HEK293T (cell line): ENCODE results near the gene PCDHB14.

Source experiments
- CTCF ChIA-PET: fragments of 350-600 bp; formaldehyde crosslinking; extraction: SDS; loops from one replicate; lab custom pipeline; 2021; ENCODE audit warnings: antibody characterized with exemption, inconsistent platforms; lab: Yijun Ruan, JAX
- POLR2A ChIA-PET: fragments of 350-600 bp; formaldehyde crosslinking; extraction: SDS; loops from one replicate; lab custom pipeline; 2020; ENCODE audit warnings: antibody characterized with exemption, inconsistent platforms; lab: Yijun Ruan, JAX
- DNase-seq: peaks from one replicate; pipeline ENCODE4 v3.0.0; 2012; ENCODE audit warnings: mixed read lengths; ENCODE audit errors: extremely low spot score
- ARNT ChIP-seq: fragments of 450-650 bp; IDR thresholded peaks from 2 replicates; pipeline ENCODE4 v1.6.1; 2017; ENCODE audit warnings: mild to moderate bottlenecking
- BHLHE40 ChIP-seq: fragments of 450-650 bp; IDR thresholded peaks from 2 replicates; pipeline ENCODE4 v1.6.1; 2016; ENCODE audit warnings: mild to moderate bottlenecking, moderate library complexity, borderline replicate concordance
- CTBP1 ChIP-seq: fragments of 450-650 bp; IDR thresholded peaks from 2 replicates; pipeline ENCODE4 v1.6.1; 2016; ENCODE audit warnings: borderline replicate concordance
- ELF4 ChIP-seq: fragments of 450-650 bp; IDR thresholded peaks from 2 replicates; pipeline ENCODE4 v1.6.1; 2017; ENCODE audit warnings: antibody characterized with exemption
- FOXA1 ChIP-seq: fragments of 450-650 bp; IDR thresholded peaks from 2 replicates; pipeline ENCODE4 v1.6.1; 2016; ENCODE audit warnings: mild to moderate bottlenecking
- FOXK2 ChIP-seq: fragments of 450-650 bp; IDR thresholded peaks from 2 replicates; pipeline ENCODE4 v1.6.1; 2016; ENCODE audit warnings: mild to moderate bottlenecking
- FOXM1 ChIP-seq: fragments of 450-650 bp; IDR thresholded peaks from 2 replicates; pipeline ENCODE4 v1.6.1; 2017; ENCODE audit warnings: mild to moderate bottlenecking, borderline replicate concordance
- HDGF ChIP-seq: fragments of 450-650 bp; IDR thresholded peaks from 2 replicates; pipeline ENCODE4 v1.6.1; 2017; ENCODE audit warnings: antibody characterized with exemption, borderline replicate concordance
- L3MBTL2 ChIP-seq: fragments of 450-650 bp; conservative IDR thresholded peaks from 2 replicates; pipeline ENCODE4 v1.6.1; 2016; ENCODE audit warnings: mild to moderate bottlenecking
- LEF1 ChIP-seq: fragments of 450-650 bp; IDR thresholded peaks from 2 replicates; pipeline ENCODE4 v1.6.1; 2017; ENCODE audit warnings: mild to moderate bottlenecking, borderline replicate concordance
- NFRKB ChIP-seq: fragments of 450-650 bp; IDR thresholded peaks from 2 replicates; pipeline ENCODE4 v1.6.1; 2016; ENCODE audit warnings: mild to moderate bottlenecking, moderate library complexity
- SP1 ChIP-seq: fragments of 450-650 bp; IDR thresholded peaks from 2 replicates; pipeline ENCODE4 v1.6.1; 2017
- SUZ12 ChIP-seq: fragments of 450-650 bp; IDR thresholded peaks from 2 replicates; pipeline ENCODE4 v1.6.1; 2016; ENCODE audit warnings: mild to moderate bottlenecking
- TARDBP ChIP-seq: fragments of 450-650 bp; IDR thresholded peaks from 2 replicates; pipeline ENCODE4 v1.6.1; 2016
- ZNF384 ChIP-seq: fragments of 450-650 bp; IDR thresholded peaks from 2 replicates; pipeline ENCODE4 v1.6.1; 2016
- TF ChIP-seq, protein P1 (sequence below): fragments of 450-650 bp; IDR thresholded peaks from 2 replicates; pipeline ENCODE4 v1.6.1; 2016

Gene PCDHB14

DNA sequence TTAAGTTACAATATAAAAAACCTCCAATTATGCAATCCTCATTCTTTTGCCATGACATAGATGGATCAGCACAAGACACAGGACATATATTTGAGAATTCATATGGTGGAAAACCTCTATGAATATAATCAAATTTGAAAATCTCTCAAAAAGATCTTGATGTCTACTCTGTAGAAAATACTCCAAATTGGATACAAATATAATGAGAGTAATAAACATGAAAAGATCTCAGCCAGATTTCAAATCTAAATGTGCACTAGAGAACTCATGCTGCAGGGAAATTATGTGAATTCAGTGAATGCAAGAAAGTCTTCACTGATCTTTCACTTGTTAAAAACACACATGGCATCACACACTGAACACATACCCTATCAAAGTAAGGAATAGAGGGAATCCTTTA lies 35.8 kb downstream of the PCDHB14 start:
- CTCF ChIA-PET = no interaction called here

DNA sequence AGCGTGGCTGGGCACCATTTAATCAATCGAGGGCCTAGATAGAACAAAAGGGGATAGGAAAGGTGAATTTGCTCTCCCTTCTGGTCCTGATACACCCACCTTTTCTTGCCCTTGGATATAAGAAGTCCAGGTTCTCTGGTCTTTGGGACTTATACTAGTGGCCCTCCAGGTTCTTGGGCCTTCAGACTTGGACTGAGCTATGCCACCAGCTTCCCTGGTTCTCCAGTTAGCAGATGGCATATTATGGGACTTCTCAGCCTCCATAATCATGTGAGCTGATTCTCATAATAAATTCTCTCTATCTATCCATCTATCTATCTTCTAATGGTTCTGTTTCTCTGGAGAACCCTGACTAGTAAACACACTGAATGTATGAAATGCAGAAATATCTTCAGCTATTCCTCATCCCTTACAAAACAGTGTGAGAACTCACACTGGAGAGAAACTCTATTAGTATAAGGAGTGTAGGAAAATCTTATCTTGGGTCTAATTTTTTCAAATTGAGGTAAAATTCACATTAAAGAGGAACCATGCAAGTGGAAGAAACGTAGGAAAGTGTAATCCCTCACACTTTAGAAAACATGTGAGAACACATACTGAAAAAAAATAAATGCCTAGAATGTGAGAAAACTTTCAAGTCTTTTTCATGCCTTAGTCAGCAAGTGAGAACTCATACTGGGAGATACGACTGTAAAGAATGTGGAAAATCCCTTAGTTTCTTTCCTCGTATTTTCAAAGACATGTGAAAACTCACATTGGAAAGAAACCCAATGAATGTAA lies 37.5 kb downstream of the PCDHB14 start:
- no peak for TF ChIP-seq LEF1
- no peak for TF ChIP-seq BHLHE40
- TF ChIP-seq ARNT = no peak
- TF ChIP-seq CTBP1 = no peak
- TF ChIP-seq, protein P1, sequence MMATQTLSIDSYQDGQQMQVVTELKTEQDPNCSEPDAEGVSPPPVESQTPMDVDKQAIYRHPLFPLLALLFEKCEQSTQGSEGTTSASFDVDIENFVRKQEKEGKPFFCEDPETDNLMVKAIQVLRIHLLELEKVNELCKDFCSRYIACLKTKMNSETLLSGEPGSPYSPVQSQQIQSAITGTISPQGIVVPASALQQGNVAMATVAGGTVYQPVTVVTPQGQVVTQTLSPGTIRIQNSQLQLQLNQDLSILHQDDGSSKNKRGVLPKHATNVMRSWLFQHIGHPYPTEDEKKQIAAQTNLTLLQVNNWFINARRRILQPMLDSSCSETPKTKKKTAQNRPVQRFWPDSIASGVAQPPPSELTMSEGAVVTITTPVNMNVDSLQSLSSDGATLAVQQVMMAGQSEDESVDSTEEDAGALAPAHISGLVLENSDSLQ = no peak
- no peak for TF ChIP-seq FOXA1
- TF ChIP-seq FOXK2 = no peak
- no peak for TF ChIP-seq SP1
- no peak for TF ChIP-seq NFRKB
- no peak for TF ChIP-seq ZNF384
- TF ChIP-seq ELF4 = no peak
- no peak for TF ChIP-seq HDGF
- no peak for TF ChIP-seq L3MBTL2
- TF ChIP-seq SUZ12 = no peak
- TF ChIP-seq FOXM1 = no peak
- no peak for TF ChIP-seq TARDBP
- DNase-seq = no peak
- POLR2A ChIA-PET = no interaction called here
- CTCF ChIA-PET = no interaction called here

More for the DNA sequence above, 35.8 kb downstream of the PCDHB14 start:
- POLR2A ChIA-PET = no interaction called here
- DNase-seq = no peak
- TF ChIP-seq FOXM1 (no peak), ZNF384 (no peak)

DNA sequence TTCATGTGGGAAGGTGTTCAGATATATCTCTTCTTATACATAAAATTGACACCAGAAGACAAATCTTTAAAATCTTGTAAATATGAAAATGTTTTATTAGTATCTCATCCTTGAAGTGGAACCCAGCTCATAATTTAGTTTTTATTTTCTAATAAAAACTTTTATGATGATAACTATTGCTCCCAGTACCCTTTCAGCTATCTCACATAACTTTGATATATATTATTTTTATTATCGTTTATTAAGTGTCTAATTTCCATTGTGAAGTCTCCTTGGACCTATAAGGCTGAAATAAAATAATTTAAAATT lies 38.0 kb downstream of the PCDHB14 start:
- ChIA-PET CTCF (no interaction called here), POLR2A (no interaction called here)
- TF ChIP-seq SUZ12 (no peak), HDGF (no peak), FOXA1 (no peak), FOXM1 (no peak), CTBP1 (no peak), SP1 (no peak)
- DNase-seq = no peak

DNA sequence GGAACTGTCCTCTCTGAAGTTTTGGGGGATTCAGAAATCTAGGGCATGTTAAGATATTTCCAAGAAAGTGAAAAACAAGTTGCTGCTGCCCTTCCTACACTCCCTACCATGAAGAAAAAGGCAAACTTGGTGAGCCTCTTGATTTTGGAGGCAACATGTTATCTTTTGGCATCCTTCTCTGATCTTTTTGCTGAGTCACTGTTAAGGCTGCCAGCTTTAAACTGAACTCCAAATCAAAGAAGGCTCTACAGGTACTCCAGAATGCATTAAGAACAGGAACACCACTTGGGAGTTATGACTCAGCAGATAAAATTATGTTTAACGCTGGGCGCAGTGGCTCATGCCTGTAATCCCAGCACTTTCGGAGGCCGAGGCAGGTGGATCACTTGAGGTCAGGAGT lies 46.1 kb downstream of the PCDHB14 start:
- TF ChIP-seq FOXK2 (no peak), FOXA1 (no peak), SP1 (no peak)
- no peak for DNase-seq
- ChIA-PET POLR2A (no interaction called here), CTCF (no interaction called here)

DNA sequence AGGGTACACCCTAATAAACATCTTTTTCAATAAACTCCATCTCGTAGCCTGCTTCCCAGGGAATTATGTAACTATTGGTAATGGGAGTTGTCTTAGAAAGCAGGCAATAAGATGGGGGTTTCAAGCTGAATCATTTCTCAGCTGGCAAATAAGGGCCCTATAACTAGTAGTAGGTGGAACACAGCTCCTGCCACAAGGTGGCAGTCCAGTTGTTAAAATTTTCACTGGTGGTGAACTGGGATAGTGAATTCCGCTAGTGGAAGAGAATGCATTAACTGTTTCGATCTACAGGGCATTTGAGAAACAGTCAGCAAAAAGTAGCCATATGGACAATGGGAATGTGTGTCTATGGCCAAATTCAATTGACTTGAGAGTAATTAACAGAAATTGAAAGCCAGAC lies 49.8 kb downstream of the PCDHB14 start:
- no peak for DNase-seq
- TF ChIP-seq SUZ12 (no peak), BHLHE40 (no peak), L3MBTL2 (no peak), ELF4 (no peak), NFRKB (no peak), FOXA1 (no peak), ARNT (no peak)
- POLR2A ChIA-PET = no interaction called here

More for the DNA sequence above, 49.8 kb downstream of the PCDHB14 start:
- CTCF ChIA-PET = no interaction called here
